Neural cell (in vitro differentiated cells): ENCODE measurements around the gene FAM20C.

Experiments used
- CTCF ChIP-seq: fragments of 450-650 bp; IDR thresholded peaks from 2 replicates; pipeline ENCODE4 v1.5.1; 2014; ENCODE audit warnings: antibody characterized with exemption, mild to moderate bottlenecking, moderate library complexity; ENCODE audit not compliant: poor library complexity, severe bottlenecking
- EZH2 ChIP-seq: fragments of 200-600, 300-800 bp; shearing (Covaris generic), sonication (generic); IDR thresholded peaks from 2 replicates; pipeline ENCODE4 v1.6.1; 2014; ENCODE audit warnings: antibody characterized with exemption, low read length, borderline replicate concordance, mild to moderate bottlenecking; ENCODE audit not compliant: insufficient read depth, poor library complexity, severe bottlenecking
- SMC3 ChIP-seq: fragments of 450-650 bp; conservative IDR thresholded peaks from 2 replicates; pipeline ENCODE4 v1.6.1; 2014; ENCODE audit warnings: antibody characterized with exemption, mild to moderate bottlenecking, moderate library complexity; ENCODE audit not compliant: poor library complexity

- no peak for TF ChIP-seq CTCF
- no peak for TF ChIP-seq EZH2
- no peak for TF ChIP-seq SMC3
Observed at GRCh38 chr7:284762-285722, 92.7 kb downstream of the FAM20C start.
